ENCODE data around the gene SZRD1. TPM values are rescaled to one million over a fixed set of nuclear protein-coding genes. Genes with fewer than 3 reads are reported as not detected.

SZRD1 gene
- total RNA-seq, 1 donor, result 72.5 TPM

DNA sequence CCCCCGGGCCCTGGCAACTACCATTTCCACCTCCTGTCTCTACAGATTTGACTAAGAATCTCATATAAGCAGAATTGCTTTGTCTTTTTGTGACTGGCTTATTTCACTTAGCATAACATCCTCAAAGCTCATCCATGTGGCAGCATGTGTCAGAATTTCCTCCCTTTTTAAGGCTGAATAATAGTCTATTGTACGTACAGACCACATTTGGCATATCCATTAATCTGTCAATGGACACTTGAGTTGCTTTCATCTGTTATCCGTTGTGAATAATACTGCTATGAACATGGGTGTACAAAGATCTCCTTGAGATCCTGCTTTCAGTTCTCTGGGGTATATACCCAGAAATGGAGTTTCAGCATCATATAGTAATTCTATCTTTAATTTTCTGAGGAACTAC is 46.1 kb downstream of the SZRD1 start:
- TF ChIP-seq, protein P1, sequence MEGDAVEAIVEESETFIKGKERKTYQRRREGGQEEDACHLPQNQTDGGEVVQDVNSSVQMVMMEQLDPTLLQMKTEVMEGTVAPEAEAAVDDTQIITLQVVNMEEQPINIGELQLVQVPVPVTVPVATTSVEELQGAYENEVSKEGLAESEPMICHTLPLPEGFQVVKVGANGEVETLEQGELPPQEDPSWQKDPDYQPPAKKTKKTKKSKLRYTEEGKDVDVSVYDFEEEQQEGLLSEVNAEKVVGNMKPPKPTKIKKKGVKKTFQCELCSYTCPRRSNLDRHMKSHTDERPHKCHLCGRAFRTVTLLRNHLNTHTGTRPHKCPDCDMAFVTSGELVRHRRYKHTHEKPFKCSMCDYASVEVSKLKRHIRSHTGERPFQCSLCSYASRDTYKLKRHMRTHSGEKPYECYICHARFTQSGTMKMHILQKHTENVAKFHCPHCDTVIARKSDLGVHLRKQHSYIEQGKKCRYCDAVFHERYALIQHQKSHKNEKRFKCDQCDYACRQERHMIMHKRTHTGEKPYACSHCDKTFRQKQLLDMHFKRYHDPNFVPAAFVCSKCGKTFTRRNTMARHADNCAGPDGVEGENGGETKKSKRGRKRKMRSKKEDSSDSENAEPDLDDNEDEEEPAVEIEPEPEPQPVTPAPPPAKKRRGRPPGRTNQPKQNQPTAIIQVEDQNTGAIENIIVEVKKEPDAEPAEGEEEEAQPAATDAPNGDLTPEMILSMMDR (IDR thresholded peaks at IDR 0.05; ENCODE audit: insufficient read depth, low read depth, low read length), result no peak

DNA sequence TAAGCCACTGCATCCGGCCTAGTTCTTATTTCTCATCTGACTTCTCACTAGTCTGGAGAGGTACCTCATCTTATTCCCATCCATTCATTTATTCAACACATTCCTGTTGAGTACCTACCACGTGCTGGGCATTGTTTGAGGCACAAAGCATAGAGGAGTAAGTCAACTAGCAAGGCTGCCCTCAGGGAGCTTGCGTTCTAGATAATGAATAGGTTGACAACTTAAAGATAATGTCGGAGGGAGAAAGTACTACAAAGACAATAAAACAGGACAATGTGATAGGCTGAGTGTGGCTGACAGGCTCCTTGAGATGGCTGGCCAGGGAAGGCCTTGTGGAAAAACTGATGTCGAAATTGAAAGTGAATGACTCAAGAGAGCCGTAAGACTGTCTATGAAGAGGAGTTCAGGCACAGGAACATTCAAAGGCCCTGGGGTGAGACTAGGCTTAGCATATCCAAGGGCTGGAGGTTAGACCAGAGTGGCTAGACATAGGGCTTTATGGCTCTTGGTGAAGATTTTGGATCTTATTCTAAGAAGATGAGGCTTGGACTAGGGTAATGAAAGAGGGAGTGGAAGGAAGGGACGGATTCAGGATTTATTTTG is 51.9 kb downstream of the SZRD1 start:
- DNase-seq (ENCODE audit: low read depth), result peak; percentile 20
- no peak overlapping the region for H3K4me3 ChIP-seq (ENCODE audit: low read depth, low read length)
- TF ChIP-seq, protein P1 (IDR thresholded peaks at IDR 0.05; ENCODE audit: insufficient read depth, low read depth, low read length), result no peak

More for the DNA sequence above, 46.1 kb downstream of the SZRD1 start:
- DNase-seq (ENCODE audit: low read depth), result no peak
- no peak overlapping the region for H3K4me3 ChIP-seq (ENCODE audit: low read depth, low read length)

DNA sequence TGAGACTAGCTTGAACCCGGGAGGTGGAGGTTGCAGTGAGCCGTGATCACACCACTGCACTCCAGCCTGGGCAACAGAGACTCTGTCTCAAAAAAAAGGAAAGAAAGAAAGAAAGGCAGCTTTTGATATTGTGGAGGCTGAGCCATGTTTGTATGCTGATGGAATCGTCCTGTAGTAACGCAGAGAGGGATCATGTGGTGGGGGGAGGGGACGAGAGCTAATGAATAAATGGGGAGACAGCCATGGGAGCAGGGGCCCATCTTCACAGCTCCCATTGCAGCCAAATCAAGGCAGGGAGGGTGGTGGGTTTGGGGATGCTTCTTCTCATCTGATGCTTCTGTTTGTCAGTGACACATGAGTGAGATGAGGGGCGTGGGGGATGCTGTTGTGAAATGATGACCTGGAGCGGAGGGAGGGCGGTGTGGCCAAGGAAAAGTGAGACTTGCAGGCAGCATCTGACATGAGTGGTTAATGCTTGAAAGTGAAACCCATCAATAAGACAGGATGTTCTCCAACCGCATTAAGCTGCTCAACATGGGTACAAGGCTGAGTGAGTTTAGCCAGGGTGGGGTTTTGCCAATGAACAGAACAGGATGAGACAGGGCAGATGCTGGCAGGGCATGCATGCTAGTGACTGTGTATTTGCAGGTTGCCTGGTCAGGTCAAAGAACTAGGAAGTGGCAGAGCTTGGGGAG is 53.5 kb downstream of the SZRD1 start:
- DNase-seq (ENCODE audit: low read depth), result no peak
- TF ChIP-seq, protein P1 (IDR thresholded peaks at IDR 0.05; ENCODE audit: insufficient read depth, low read depth, low read length), result no peak

DNA sequence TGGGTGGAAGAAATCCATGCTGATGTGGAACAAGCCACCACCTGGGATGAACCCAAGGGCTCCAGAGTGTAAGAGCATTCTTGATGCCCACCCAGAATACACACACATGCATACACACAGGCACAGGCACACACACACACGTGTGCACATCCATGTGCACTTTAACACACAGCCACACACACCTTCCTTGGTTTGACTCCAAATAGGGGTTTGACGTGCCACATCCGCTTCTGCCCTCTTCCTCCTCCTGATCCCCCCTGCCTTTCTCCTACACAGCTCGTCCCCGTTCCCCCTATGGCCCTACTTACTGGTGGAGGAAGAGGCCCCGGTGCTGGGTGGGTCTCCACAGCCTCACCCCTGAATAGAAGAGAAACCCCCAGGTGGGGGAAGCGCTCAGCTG is 54.2 kb downstream of the SZRD1 start:
- DNase-seq (ENCODE audit: low read depth), result no peak
- H3K4me3 ChIP-seq (ENCODE audit: low read depth, low read length), result no peak overlapping the region
- TF ChIP-seq, protein P1 (IDR thresholded peaks at IDR 0.05; ENCODE audit: insufficient read depth, low read depth, low read length), result no peak

More for the DNA sequence above, 53.5 kb downstream of the SZRD1 start:
- H3K4me3 ChIP-seq (ENCODE audit: low read depth, low read length), result no peak overlapping the region

DNA sequence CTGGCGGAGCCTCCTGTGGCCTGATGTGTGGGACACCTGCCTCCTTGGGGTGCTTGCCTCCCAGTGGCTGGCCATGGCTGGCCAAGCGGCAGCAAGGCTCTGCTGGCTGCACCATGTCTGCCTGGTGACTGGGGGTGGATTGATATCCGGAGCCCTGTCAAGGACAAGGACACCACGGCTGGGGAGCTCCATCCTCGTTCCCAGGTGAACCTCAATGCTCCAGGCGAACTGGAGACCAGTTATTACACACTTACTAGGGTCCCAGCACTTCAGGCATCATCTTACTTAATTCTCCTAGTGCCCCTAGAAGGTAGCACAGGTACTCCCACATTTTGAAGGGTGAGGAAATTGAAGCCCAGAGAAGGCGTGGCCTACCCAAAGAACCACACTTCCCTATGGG is 55.0 kb downstream of the SZRD1 start:
- no peak overlapping the region for H3K4me3 ChIP-seq (ENCODE audit: low read depth, low read length)
- DNase-seq (ENCODE audit: low read depth), result no peak

DNA sequence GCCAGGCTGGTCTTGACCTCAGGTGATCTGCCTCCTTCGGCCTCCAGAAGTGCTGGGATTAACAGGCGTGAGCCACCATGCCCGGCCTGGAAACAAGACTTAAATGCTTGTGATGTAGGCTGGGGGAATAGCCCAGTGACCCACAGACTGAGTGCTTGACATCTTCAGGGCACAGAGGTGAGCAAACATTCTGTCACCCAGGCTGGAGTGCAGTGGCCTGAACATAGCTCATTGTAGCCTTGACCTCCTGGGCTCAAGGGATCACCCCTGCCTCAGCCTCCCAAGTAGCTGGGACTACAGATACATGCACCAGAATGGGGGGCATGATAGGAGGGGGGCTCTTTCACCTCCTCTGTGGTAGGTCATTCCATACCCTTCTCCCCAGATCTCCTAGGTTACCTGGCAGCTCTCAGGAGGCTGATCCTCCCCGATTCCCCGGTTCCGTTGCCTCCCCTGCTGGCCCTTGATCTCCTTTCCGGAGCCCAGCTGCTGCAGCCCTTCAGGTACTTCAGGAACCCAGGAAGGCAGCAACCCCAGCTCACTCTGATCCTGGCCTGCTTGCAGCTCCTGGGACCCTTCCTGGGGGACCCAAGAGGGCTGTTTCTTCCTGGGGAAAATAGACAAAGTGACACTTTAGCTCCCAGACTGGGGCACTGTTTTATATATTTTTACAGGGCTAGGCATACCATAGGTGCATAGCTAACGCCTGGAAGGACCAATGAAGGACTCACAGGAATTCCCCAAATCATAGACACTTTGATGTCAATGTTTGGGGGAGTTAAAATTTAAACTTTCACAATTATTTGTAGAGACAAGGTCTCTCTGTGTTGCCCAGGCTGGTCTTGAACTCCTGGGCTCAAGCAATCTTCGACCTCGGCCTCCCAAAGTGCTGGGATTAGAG is 58.3 kb downstream of the SZRD1 start:
- DNase-seq (ENCODE audit: low read depth), result no peak
- TF ChIP-seq, protein P1 (IDR thresholded peaks at IDR 0.05; ENCODE audit: insufficient read depth, low read depth, low read length), result no peak
- no peak overlapping the region for H3K4me3 ChIP-seq (ENCODE audit: low read depth, low read length)

More for the DNA sequence above, 55.0 kb downstream of the SZRD1 start:
- TF ChIP-seq, protein P1 (IDR thresholded peaks at IDR 0.05; ENCODE audit: insufficient read depth, low read depth, low read length), result no peak

Measured in fibroblast of villous mesenchyme (primary cell).